GM23338 (cell line): ENCODE results near the gene IMMP1L. TPM values are rescaled to one million over a fixed set of nuclear protein-coding genes. Genes with fewer than 3 reads are reported as not detected.

ENCODE experiments used
- ATAC-seq: fragments of 200-7000 bp; cut with Tn5 transposase; 3 replicates; pipeline ENCODE4 v1.9.1; 2020
- DNase-seq: peaks from one replicate; pipeline ENCODE4 v3.0.0-alpha.2; 2015; ENCODE audit warnings: low spot score
- H2AFZ ChIP-seq: fragments of 200-600 bp; sonication (generic); 2 replicates; pipeline ENCODE4 v1.8.0; 2016; ENCODE audit warnings: antibody characterized with exemption, mild to moderate bottlenecking, moderate library complexity
- H3F3A ChIP-seq: fragments of 200-600 bp; sonication (generic); replicated peaks from 2 replicates; pipeline ENCODE4 v1.8.0; 2017; ENCODE audit warnings: antibody characterized with exemption, mixed run types, low read depth
- H3K27ac ChIP-seq: fragments of 200-600 bp; sonication (generic); 2 replicates; pipeline ENCODE4 v1.6.1; 2016; ENCODE audit warnings: low read depth
- H3K27me3 ChIP-seq: fragments of 200-600 bp; sonication (generic); 2 replicates; pipeline ENCODE4 v1.8.0; 2016; ENCODE audit warnings: mild to moderate bottlenecking, mixed run types, moderate library complexity; ENCODE audit not compliant: insufficient read depth
- H3K36me3 ChIP-seq: fragments of 200-600 bp; sonication (generic); 2 replicates; pipeline ENCODE4 v1.8.0; 2016; ENCODE audit warnings: mild to moderate bottlenecking; ENCODE audit not compliant: insufficient read depth
- H3K4me1 ChIP-seq: fragments of 200-600 bp; sonication (generic); 2 replicates; pipeline ENCODE4 v1.8.0; 2016; ENCODE audit warnings: mild to moderate bottlenecking, moderate library complexity; ENCODE audit not compliant: insufficient read depth
- H3K4me2 ChIP-seq: fragments of 200-600 bp; sonication (generic); 2 replicates; pipeline ENCODE4 v1.7.1; 2017; ENCODE audit warnings: mixed run types
- H3K4me3 ChIP-seq: fragments of 200-600 bp; sonication (generic); 2 replicates; pipeline ENCODE4 v1.6.1; 2016; ENCODE audit warnings: mixed run types
- H3K79me2 ChIP-seq: fragments of 200-600 bp; sonication (generic); replicated peaks from 2 replicates; pipeline ENCODE4 v1.8.0; 2017; ENCODE audit warnings: mild to moderate bottlenecking; ENCODE audit not compliant: insufficient read depth
- H3K9me2 ChIP-seq: fragments of 200-600 bp; sonication (generic); 2 replicates; pipeline ENCODE4 v1.8.0; 2017; ENCODE audit not compliant: insufficient read depth
- H4K20me1 ChIP-seq: fragments of 200-600 bp; sonication (generic); replicated peaks from 2 replicates; pipeline ENCODE4 v1.8.0; 2017; ENCODE audit warnings: mild to moderate bottlenecking; ENCODE audit not compliant: insufficient read depth
- H3K27ac Mint-ChIP-seq: 2 replicates; pipeline ENCODE4 v1.8.0; 2020; ENCODE audit warnings: inconsistent platforms, mild to moderate bottlenecking, moderate library complexity, mixed read lengths
- H3K27me3 Mint-ChIP-seq: 3 replicates; pipeline ENCODE4 v1.8.0; 2022; ENCODE audit warnings: low read depth, mild to moderate bottlenecking, moderate library complexity, mixed read lengths, inconsistent platforms; ENCODE audit not compliant: insufficient read depth, poor library complexity
- H3K36me3 Mint-ChIP-seq: 3 replicates; pipeline ENCODE4 v1.8.0; 2021; ENCODE audit warnings: low read depth, mild to moderate bottlenecking, inconsistent platforms, moderate library complexity, mixed read lengths
- H3K4me1 Mint-ChIP-seq: 3 replicates; pipeline ENCODE4 v1.8.0; 2020; ENCODE audit warnings: mild to moderate bottlenecking, inconsistent platforms, mixed read lengths
- H3K4me3 Mint-ChIP-seq: 3 replicates; pipeline ENCODE4 v1.8.0; 2021; ENCODE audit warnings: moderate library complexity, mild to moderate bottlenecking, inconsistent platforms, mixed read lengths
- H3K9me3 Mint-ChIP-seq: 3 replicates; pipeline ENCODE4 v1.8.0; 2020; ENCODE audit warnings: moderate library complexity, mild to moderate bottlenecking, inconsistent platforms, mixed read lengths
- EZH2phosphoT487 ChIP-seq: fragments of 200-600 bp; sonication (generic); IDR thresholded peaks from one replicate; pipeline ENCODE4 v1.8.1; 2018; ENCODE audit warnings: antibody characterized with exemption; ENCODE audit not compliant: unreplicated experiment
- NANOG ChIP-seq: IDR thresholded peaks from 2 replicates; pipeline ENCODE4 v1.6.1; 2016; ENCODE audit warnings: antibody characterized with exemption, borderline replicate concordance
- POLR2AphosphoS5 ChIP-seq: IDR thresholded peaks from 2 replicates; pipeline ENCODE4 v1.6.1; 2016; ENCODE audit warnings: antibody characterized with exemption, low read depth
- ZNF114 ChIP-seq: fragments of 250-450 bp; sonication (Bioruptor Pico); IDR thresholded peaks from 2 replicates; pipeline ENCODE4 v1.5.0; 2020; ENCODE audit warnings: mild to moderate bottlenecking, moderate library complexity
- polyA plus RNA-seq: library from polyadenylated mRNA; unstranded; fragments of >200 nt; fragmentation: Nextera tagmentation; extraction: Ambion mirVana; gene quantifications from 2 replicates; pipeline ENCODE4 v1.2.1, GENCODE V29; 2016
- total RNA-seq: library from RNA; depleted of rRNA; stranded (reverse); fragments of >200 nt; shearing (Covaris generic); gene quantifications from 2 replicates; pipeline ENCODE4 v1.2.3, GENCODE V29; 2014
- TF ChIP-seq, protein P1 (sequence below): fragments of 250-450 bp; sonication (Bioruptor Pico); IDR thresholded peaks from 2 replicates; pipeline ENCODE4 v1.5.0; 2020; ENCODE audit warnings: mild to moderate bottlenecking, moderate library complexity
- TF ChIP-seq, protein P2 (sequence below): IDR thresholded peaks from 2 replicates; pipeline ENCODE4 v1.6.1; 2016; ENCODE audit warnings: antibody characterized with exemption
- TF ChIP-seq, protein P3 (sequence below), 2 experiments: fragments of 200-600 bp in 1 of 2; sonication (generic) in 1 of 2; conservative IDR thresholded peaks; 2 replicates each; pipeline versions ENCODE4 v1.5.1 to v1.6.1; 2016 to 2017; ENCODE audit warnings: antibody characterized with exemption in 2 of 2, low read depth in 2 of 2, mild to moderate bottlenecking in 2 of 2, moderate library complexity in 1 of 2
- TF ChIP-seq, protein P4 (sequence below): IDR thresholded peaks from one replicate; pipeline ENCODE4 v1.6.1; 2018; ENCODE audit warnings: antibody characterized with exemption; ENCODE audit not compliant: unreplicated experiment

The IMMP1L gene
- total and polyA plus RNA-seq, 2 experiments from 2014 or later, result 23.9 to 154 TPM

DNA sequence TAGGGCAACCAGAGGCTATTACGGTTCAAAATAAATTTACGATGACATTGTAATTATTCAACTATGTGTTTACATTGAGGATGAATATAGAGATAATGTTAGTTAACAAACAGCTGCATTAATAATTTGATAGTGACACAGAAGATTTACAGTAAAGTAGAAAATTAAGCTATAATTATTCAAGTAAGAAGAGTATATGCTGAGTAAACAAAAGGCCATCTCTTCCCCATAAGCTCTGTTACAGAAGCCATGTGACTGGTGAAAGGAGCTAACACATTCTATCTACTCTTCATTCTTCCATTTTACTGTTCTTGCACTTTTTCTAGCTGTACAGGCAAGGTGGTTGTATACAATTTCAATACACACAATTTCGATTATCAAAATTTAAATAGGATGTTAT is 54.2 kb downstream of the IMMP1L start (continued):
- TF ChIP-seq, protein P1, sequence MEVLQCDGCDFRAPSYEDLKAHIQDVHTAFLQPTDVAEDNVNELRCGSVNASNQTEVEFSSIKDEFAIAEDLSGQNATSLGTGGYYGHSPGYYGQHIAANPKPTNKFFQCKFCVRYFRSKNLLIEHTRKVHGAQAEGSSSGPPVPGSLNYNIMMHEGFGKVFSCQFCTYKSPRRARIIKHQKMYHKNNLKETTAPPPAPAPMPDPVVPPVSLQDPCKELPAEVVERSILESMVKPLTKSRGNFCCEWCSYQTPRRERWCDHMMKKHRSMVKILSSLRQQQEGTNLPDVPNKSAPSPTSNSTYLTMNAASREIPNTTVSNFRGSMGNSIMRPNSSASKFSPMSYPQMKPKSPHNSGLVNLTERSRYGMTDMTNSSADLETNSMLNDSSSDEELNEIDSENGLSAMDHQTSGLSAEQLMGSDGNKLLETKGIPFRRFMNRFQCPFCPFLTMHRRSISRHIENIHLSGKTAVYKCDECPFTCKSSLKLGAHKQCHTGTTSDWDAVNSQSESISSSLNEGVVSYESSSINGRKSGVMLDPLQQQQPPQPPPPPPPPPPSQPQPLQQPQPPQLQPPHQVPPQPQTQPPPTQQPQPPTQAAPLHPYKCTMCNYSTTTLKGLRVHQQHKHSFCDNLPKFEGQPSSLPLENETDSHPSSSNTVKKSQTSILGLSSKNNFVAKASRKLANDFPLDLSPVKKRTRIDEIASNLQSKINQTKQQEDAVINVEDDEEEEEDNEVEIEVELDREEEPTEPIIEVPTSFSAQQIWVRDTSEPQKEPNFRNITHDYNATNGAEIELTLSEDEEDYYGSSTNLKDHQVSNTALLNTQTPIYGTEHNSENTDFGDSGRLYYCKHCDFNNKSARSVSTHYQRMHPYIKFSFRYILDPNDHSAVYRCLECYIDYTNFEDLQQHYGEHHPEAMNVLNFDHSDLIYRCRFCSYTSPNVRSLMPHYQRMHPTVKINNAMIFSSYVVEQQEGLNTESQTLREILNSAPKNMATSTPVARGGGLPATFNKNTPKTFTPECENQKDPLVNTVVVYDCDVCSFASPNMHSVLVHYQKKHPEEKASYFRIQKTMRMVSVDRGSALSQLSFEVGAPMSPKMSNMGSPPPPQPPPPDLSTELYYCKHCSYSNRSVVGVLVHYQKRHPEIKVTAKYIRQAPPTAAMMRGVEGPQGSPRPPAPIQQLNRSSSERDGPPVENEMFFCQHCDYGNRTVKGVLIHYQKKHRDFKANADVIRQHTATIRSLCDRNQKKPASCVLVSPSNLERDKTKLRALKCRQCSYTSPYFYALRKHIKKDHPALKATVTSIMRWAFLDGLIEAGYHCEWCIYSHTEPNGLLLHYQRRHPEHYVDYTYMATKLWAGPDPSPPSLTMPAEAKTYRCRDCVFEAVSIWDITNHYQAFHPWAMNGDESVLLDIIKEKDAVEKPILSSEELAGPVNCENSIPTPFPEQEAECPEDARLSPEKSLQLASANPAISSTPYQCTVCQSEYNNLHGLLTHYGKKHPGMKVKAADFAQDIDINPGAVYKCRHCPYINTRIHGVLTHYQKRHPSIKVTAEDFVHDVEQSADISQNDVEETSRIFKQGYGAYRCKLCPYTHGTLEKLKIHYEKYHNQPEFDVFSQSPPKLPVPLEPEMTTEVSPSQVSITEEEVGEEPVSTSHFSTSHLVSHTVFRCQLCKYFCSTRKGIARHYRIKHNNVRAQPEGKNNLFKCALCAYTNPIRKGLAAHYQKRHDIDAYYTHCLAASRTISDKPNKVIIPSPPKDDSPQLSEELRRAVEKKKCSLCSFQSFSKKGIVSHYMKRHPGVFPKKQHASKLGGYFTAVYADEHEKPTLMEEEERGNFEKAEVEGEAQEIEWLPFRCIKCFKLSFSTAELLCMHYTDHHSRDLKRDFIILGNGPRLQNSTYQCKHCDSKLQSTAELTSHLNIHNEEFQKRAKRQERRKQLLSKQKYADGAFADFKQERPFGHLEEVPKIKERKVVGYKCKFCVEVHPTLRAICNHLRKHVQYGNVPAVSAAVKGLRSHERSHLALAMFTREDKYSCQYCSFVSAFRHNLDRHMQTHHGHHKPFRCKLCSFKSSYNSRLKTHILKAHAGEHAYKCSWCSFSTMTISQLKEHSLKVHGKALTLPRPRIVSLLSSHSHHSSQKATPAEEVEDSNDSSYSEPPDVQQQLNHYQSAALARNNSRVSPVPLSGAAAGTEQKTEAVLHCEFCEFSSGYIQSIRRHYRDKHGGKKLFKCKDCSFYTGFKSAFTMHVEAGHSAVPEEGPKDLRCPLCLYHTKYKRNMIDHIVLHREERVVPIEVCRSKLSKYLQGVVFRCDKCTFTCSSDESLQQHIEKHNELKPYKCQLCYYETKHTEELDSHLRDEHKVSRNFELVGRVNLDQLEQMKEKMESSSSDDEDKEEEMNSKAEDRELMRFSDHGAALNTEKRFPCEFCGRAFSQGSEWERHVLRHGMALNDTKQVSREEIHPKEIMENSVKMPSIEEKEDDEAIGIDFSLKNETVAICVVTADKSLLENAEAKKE (CRISPR knock-in tag), result no peak

DNA sequence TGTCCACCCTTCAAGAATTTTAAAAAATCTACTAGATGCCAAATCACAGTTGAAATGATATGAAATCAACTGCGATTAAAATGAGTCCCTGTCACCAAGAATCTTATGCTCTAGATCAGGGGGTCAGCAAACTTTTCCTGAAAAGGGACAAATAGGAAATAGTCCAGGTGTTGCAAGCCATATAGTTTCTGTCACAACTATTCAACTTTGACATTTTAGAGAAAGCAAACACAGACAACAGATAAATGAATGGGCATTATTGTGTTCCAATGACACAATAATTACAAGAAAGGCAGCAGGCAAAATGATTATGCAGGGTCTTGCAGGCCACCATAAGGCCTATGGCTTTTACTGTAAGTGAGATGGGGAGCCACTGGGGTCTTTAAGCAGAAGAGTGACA is 58.6 kb downstream of the IMMP1L start:
- H4K20me1 ChIP-seq, result 0 out of 2 replicates have a peak, but pooled peaks cover 5% of the 10 kb centered on the region
- H3K4me1 ChIP-seq, result no peaks in the 10 kb centered on the region
- H3K4me2 ChIP-seq, result no peak overlapping the region
- no peaks in the 10 kb centered on the region for H3F3A ChIP-seq
- no peak overlapping the region for H2AFZ ChIP-seq
- ATAC-seq (no peak), DNase-seq (no peak)
- H3K79me2 ChIP-seq, result no peaks in the 10 kb centered on the region
- Mint-ChIP-seq H3K4me1 (no peaks in the 10 kb centered on the region), H3K27me3 (no peaks in the 10 kb centered on the region), H3K36me3 (peaks cover 3% of the 10 kb centered on the region; the same call in 2 of the 3 replicates), H3K27ac (no peak overlapping the region), H3K9me3 (no peaks in the 10 kb centered on the region), H3K4me3 (no peak overlapping the region)
- H3K36me3 ChIP-seq, result no peaks in the 10 kb centered on the region
- no peaks in the 10 kb centered on the region for H3K27me3 ChIP-seq
- no peak overlapping the region for H3K4me3 ChIP-seq
- no peaks in the 10 kb centered on the region for H3K9me2 ChIP-seq
- TF ChIP-seq ZNF114 (CRISPR knock-in tag) (no peak), NANOG (no peak)
- no peak overlapping the region for H3K27ac ChIP-seq

DNA sequence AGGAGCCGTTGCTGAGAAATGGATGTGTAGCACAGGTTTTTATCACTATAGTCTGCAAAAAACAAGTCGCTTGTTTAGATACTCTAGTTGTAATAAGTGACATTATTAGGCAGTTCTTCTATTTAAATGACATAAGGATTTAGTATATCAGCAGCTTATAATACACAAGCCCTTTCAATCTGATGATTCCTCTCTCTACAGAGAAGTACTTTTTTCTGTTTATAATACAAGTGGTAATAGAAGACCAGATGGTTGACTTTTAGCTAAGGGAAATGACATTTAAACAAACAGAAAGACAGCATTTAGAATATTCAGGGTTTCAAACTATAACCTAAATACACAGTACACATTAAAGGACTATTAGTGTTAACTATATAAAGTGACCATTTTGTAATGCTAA is 60.4 kb downstream of the IMMP1L start:
- H3K27ac Mint-ChIP-seq, result no peak overlapping the region
- ATAC-seq, result no peak
- TF ChIP-seq POLR2AphosphoS5, result no peak
- TF ChIP-seq, protein P2, sequence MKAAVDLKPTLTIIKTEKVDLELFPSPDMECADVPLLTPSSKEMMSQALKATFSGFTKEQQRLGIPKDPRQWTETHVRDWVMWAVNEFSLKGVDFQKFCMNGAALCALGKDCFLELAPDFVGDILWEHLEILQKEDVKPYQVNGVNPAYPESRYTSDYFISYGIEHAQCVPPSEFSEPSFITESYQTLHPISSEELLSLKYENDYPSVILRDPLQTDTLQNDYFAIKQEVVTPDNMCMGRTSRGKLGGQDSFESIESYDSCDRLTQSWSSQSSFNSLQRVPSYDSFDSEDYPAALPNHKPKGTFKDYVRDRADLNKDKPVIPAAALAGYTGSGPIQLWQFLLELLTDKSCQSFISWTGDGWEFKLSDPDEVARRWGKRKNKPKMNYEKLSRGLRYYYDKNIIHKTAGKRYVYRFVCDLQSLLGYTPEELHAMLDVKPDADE, result no peak
- TF ChIP-seq, protein P3, sequence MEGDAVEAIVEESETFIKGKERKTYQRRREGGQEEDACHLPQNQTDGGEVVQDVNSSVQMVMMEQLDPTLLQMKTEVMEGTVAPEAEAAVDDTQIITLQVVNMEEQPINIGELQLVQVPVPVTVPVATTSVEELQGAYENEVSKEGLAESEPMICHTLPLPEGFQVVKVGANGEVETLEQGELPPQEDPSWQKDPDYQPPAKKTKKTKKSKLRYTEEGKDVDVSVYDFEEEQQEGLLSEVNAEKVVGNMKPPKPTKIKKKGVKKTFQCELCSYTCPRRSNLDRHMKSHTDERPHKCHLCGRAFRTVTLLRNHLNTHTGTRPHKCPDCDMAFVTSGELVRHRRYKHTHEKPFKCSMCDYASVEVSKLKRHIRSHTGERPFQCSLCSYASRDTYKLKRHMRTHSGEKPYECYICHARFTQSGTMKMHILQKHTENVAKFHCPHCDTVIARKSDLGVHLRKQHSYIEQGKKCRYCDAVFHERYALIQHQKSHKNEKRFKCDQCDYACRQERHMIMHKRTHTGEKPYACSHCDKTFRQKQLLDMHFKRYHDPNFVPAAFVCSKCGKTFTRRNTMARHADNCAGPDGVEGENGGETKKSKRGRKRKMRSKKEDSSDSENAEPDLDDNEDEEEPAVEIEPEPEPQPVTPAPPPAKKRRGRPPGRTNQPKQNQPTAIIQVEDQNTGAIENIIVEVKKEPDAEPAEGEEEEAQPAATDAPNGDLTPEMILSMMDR (conservative IDR thresholded peaks at IDR 0.05; ENCODE audit: low read depth in 2 of 2), result no peak
- TF ChIP-seq, protein P4, sequence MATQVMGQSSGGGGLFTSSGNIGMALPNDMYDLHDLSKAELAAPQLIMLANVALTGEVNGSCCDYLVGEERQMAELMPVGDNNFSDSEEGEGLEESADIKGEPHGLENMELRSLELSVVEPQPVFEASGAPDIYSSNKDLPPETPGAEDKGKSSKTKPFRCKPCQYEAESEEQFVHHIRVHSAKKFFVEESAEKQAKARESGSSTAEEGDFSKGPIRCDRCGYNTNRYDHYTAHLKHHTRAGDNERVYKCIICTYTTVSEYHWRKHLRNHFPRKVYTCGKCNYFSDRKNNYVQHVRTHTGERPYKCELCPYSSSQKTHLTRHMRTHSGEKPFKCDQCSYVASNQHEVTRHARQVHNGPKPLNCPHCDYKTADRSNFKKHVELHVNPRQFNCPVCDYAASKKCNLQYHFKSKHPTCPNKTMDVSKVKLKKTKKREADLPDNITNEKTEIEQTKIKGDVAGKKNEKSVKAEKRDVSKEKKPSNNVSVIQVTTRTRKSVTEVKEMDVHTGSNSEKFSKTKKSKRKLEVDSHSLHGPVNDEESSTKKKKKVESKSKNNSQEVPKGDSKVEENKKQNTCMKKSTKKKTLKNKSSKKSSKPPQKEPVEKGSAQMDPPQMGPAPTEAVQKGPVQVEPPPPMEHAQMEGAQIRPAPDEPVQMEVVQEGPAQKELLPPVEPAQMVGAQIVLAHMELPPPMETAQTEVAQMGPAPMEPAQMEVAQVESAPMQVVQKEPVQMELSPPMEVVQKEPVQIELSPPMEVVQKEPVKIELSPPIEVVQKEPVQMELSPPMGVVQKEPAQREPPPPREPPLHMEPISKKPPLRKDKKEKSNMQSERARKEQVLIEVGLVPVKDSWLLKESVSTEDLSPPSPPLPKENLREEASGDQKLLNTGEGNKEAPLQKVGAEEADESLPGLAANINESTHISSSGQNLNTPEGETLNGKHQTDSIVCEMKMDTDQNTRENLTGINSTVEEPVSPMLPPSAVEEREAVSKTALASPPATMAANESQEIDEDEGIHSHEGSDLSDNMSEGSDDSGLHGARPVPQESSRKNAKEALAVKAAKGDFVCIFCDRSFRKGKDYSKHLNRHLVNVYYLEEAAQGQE, result no peak
- TF ChIP-seq EZH2phosphoT487, result no peak

More for the DNA sequence above, 60.4 kb downstream of the IMMP1L start:
- Mint-ChIP-seq H3K9me3 (no peaks in the 10 kb centered on the region), H3K27me3 (no peaks in the 10 kb centered on the region), H3K36me3 (peaks cover 3% of the 10 kb centered on the region; the same call in 2 of the 3 replicates), H3K4me3 (no peak overlapping the region), H3K4me1 (no peaks in the 10 kb centered on the region; the same call in 2 of the 3 replicates)
- no peak for DNase-seq
- no peaks in the 10 kb centered on the region for H3K27me3 ChIP-seq
- no peak overlapping the region for H3K4me2 ChIP-seq
- H3K9me2 ChIP-seq, result no peaks in the 10 kb centered on the region
- H4K20me1 ChIP-seq, result 0 out of 2 replicates have a peak, but pooled peaks cover 5% of the 10 kb centered on the region
- no peaks in the 10 kb centered on the region for H3K36me3 ChIP-seq
- H2AFZ ChIP-seq, result no peak overlapping the region
- no peaks in the 10 kb centered on the region for H3K4me1 ChIP-seq
- no peaks in the 10 kb centered on the region for H3K79me2 ChIP-seq
- H3K27ac ChIP-seq, result no peak overlapping the region
- H3F3A ChIP-seq, result no peaks in the 10 kb centered on the region
- H3K4me3 ChIP-seq, result no peak overlapping the region
